IMR-90 (cell line): ENCODE measurements around the gene GRAMD1A. TPM values are rescaled to one million over a fixed set of nuclear protein-coding genes. Genes with fewer than 3 reads are reported as not detected.

ENCODE experiments used
- ATAC-seq: fragments of 200-7000 bp; cut with Tn5 transposase; 2 replicates; pipeline ENCODE4 v1.9.1; 2020; ENCODE audit warnings: low read depth, mild to moderate bottlenecking, moderate library complexity
- BruUV-seq: library from RNA; stranded (reverse); fragments of 400-500 nt; replicated peaks from 2 replicates; lab custom pipeline; 2021; lab: Mats Ljungman, UMichigan
- CTCF ChIA-PET: fragments of 300-600 bp; formaldehyde crosslinking; extraction: SDS; loops from one replicate; lab custom pipeline; 2021; ENCODE audit warnings: antibody characterized with exemption; lab: Yijun Ruan, JAX
- POLR2A ChIA-PET: fragments of 300-600 bp; sonication (Branson Sonifier 250); formaldehyde crosslinking; loops from one replicate; lab custom pipeline; 2022; ENCODE audit warnings: antibody characterized with exemption; ENCODE audit not compliant: unreplicated experiment; lab: Charles Lee
- DNase-seq: peaks from one replicate; pipeline ENCODE4 v3.0.0; 2013
- H2AFZ ChIP-seq: replicated peaks from 2 replicates; pipeline ENCODE3; 2013; ENCODE audit warnings: low read length, mild to moderate bottlenecking; ENCODE audit not compliant: poor library complexity
- H2AK5ac ChIP-seq: 2 replicates; pipeline ENCODE4 v1.6.1; 2013; ENCODE audit warnings: low read depth, low read length, inconsistent platforms
- H2AK9ac ChIP-seq: replicated peaks from 2 replicates; pipeline ENCODE3; 2013; ENCODE audit warnings: mild to moderate bottlenecking, low read depth, low read length, moderate library complexity; ENCODE audit not compliant: poor library complexity
- H2BK120ac ChIP-seq: 2 replicates; pipeline ENCODE4 v1.6.1; 2013; ENCODE audit warnings: low read depth, low read length, inconsistent platforms
- H2BK15ac ChIP-seq: 3 replicates; pipeline ENCODE4 v1.6.1; 2013; ENCODE audit warnings: low read depth, low read length, inconsistent platforms
- H2BK20ac ChIP-seq: 2 replicates; pipeline ENCODE4 v1.6.1; 2013; ENCODE audit warnings: low read depth, mild to moderate bottlenecking, inconsistent platforms, low read length, moderate library complexity
- H2BK5ac ChIP-seq: 2 replicates; pipeline ENCODE4 v1.6.1; 2013; ENCODE audit warnings: mild to moderate bottlenecking, low read depth, low read length, inconsistent platforms; ENCODE audit not compliant: poor library complexity, severe bottlenecking
- H3K14ac ChIP-seq: replicated peaks from 2 replicates; pipeline ENCODE4 v1.6.1; 2013; ENCODE audit warnings: low read depth, low read length, inconsistent platforms
- H3K18ac ChIP-seq: 2 replicates; pipeline ENCODE4 v1.6.1; 2013; ENCODE audit warnings: low read depth, low read length, control low read depth
- H3K23ac ChIP-seq: 2 replicates; pipeline ENCODE4 v1.6.1; 2013; ENCODE audit warnings: low read depth, low read length, inconsistent platforms
- H3K27ac ChIP-seq: 2 replicates; pipeline ENCODE4 v1.5.1; 2013; ENCODE audit warnings: mild to moderate bottlenecking, control low read depth, low read length; ENCODE audit not compliant: insufficient read depth
- H3K27me3 ChIP-seq: 2 replicates; pipeline ENCODE4 v1.6.1; 2013; ENCODE audit warnings: low read length; ENCODE audit not compliant: control insufficient read depth, insufficient read depth
- H3K36me3 ChIP-seq: 2 replicates; pipeline ENCODE4 v1.6.1; 2013; ENCODE audit warnings: low read length, mixed read lengths; ENCODE audit not compliant: control insufficient read depth, insufficient read depth
- H3K4ac ChIP-seq: 2 replicates; pipeline ENCODE4 v1.6.1; 2013; ENCODE audit warnings: low read depth, low read length, inconsistent platforms
- H3K4me1 ChIP-seq: 2 replicates; pipeline ENCODE4 v1.6.1; 2013; ENCODE audit warnings: low read length, mixed read lengths; ENCODE audit not compliant: control insufficient read depth, insufficient read depth
- H3K4me2 ChIP-seq: 2 replicates; pipeline ENCODE4 v1.6.1; 2013; ENCODE audit warnings: low read depth, mild to moderate bottlenecking, control low read depth, low read length, moderate library complexity
- H3K4me3 ChIP-seq: 2 replicates; pipeline ENCODE4 v1.5.1; 2013; ENCODE audit warnings: low read depth, mild to moderate bottlenecking, control low read depth, low read length, moderate library complexity; ENCODE audit not compliant: insufficient read depth
- H3K56ac ChIP-seq: 2 replicates; pipeline ENCODE4 v1.6.1; 2013; ENCODE audit warnings: low read length, inconsistent platforms; ENCODE audit not compliant: insufficient read depth; ENCODE audit errors: extremely low read depth
- H3K79me1 ChIP-seq, 2 experiments: 2 replicates each; pipeline ENCODE4 v1.6.1; 2013; ENCODE audit warnings: low read length in 2 of 2, inconsistent platforms in 1 of 2, low read depth in 1 of 2
- H3K9ac ChIP-seq: 2 replicates; pipeline ENCODE4 v1.6.1; 2013; ENCODE audit warnings: low read depth, low read length, control low read depth
- H3K9me1 ChIP-seq: 2 replicates; pipeline ENCODE4 v1.6.1; 2013; ENCODE audit warnings: low read length, inconsistent platforms; ENCODE audit not compliant: insufficient read depth
- H3K9me3 ChIP-seq: 2 replicates; pipeline ENCODE4 v1.6.1; 2013; ENCODE audit warnings: low read length; ENCODE audit not compliant: control insufficient read depth, insufficient read depth
- H4K20me1 ChIP-seq: 2 replicates; pipeline ENCODE4 v1.6.1; 2013; ENCODE audit warnings: low read length, inconsistent platforms; ENCODE audit not compliant: insufficient read depth
- H4K5ac ChIP-seq: 2 replicates; pipeline ENCODE4 v1.6.1; 2013; ENCODE audit warnings: mild to moderate bottlenecking, low read depth, low read length, control low read depth
- H4K8ac ChIP-seq, 2 experiments: 2 replicates each; pipeline ENCODE4 v1.6.1; 2013; ENCODE audit warnings: low read depth in 2 of 2, low read length in 2 of 2, control low read depth in 1 of 2, inconsistent platforms in 1 of 2
- H4K91ac ChIP-seq: 2 replicates; pipeline ENCODE4 v1.6.1; 2013; ENCODE audit warnings: low read depth, low read length, inconsistent platforms; ENCODE audit not compliant: insufficient read depth
- FOS ChIP-seq: fragments of 150-350 bp; IDR thresholded peaks from 2 replicates; pipeline ENCODE4 v1.6.1; 2016; ENCODE audit warnings: low read depth, low read length
- NFE2L2 ChIP-seq: fragments of 150-350 bp; IDR thresholded peaks from 2 replicates; pipeline ENCODE4 v1.6.1; 2016; ENCODE audit warnings: low read depth, mild to moderate bottlenecking, low read length
- WGBS, 2 experiments: methylation state at CpG; one replicate each; pipeline versions ENCODE4 v1.1.5 to v1.1.7; 2013; ENCODE audit warnings: missing lambda C conversion rate in 2 of 2; ENCODE audit not compliant: insufficient read length in 1 of 2; ENCODE audit errors: extremely low coverage in 2 of 2; 5-methylcytosine and 5-hydroxymethylcytosine counted together
- dilution Hi-C: fragments of 300-500 bp; cut with HindIII; formaldehyde crosslinking; loops from one replicate; pipeline ENCODE4 v1.14.3; 2018; ENCODE audit warnings: low sequenced_read_pairs; ENCODE audit not compliant: unreplicated experiment
- in situ Hi-C: fragments of 300-500 bp; cut with MboI; formaldehyde crosslinking; loops from 3 replicates; pipeline ENCODE4 v1.14.3; 2019; ENCODE audit warnings: low sequenced_read_pairs, inconsistent platforms, mixed read lengths
- intact Hi-C: fragments of 100-400 bp; cut with micrococcal nuclease; formaldehyde crosslinking; loops from 2 replicates; pipeline ENCODE4 v1.10.0; 2022
- polyA plus RNA-seq, 3 experiments: library from polyadenylated mRNA; depleted of rRNA; stranded (reverse); fragments of >200 nt; gene quantifications; 2 replicates each; pipeline ENCODE4 v1.2.3, GENCODE V29; 2012; ENCODE audit warnings: low replicate concordance in 1 of 3
- total RNA-seq: library from RNA; depleted of rRNA; stranded (reverse); fragments of >200 nt; gene quantifications from 2 replicates; pipeline ENCODE4 v1.2.3, GENCODE V29; 2012
- TF ChIP-seq, protein P1 (sequence below): conservative IDR thresholded peaks from 2 replicates; pipeline ENCODE4 v1.5.1; 2012; ENCODE audit warnings: mild to moderate bottlenecking, low read depth, low read length, improper control_type of control experiment

The GRAMD1A gene
- total and polyA plus RNA-seq, 2 of the 4 experiments (the other 2 are of a cell fraction), result 11.1 to 63.0 TPM

DNA sequence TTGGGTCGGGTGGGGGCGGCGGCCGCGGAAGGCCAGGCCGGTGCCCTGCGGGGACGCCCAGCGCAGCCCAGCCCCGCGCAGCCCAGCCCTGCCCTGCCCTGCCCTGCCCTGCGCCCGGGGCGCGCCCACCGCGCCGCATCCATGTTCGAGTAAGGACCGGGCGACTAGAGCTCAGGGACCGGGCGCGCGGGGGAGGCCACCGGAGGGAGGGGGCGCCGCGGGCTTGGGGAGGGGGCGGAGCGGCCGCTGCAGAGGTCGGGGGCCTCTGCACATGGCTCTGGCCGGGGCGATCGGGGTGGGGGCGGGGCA is 169 bp downstream of the GRAMD1A start:
- Histone ChIP-seq H4K5ac (no peak overlapping the region), H3K27ac (peak overlapping the region; percentile 92; the same call in 1 of the 2 replicates), H4K20me1 (peaks cover 38% of the 10 kb centered on the region), H2BK15ac (no peak overlapping the region), H3K4ac (no peak overlapping the region), H3K18ac (no peak overlapping the region), H2AK5ac (no peak overlapping the region), H3K23ac (no peak overlapping the region), H4K91ac (no peak overlapping the region), H3K4me3 (peak overlapping the region; percentile 96), H2BK120ac (no peak overlapping the region), H2AK9ac (peak overlapping the region; percentile 95), H2BK5ac (peak overlapping the region; percentile 75), H2AFZ (peak overlapping the region; percentile 91), H3K4me2 (no peak overlapping the region), H3K56ac (no peak overlapping the region), H3K9me3 (no peaks in the 10 kb centered on the region), H3K14ac (no peak overlapping the region), H3K27me3 (no peaks in the 10 kb centered on the region), H3K4me1 (peaks cover 14% of the 10 kb centered on the region), H3K79me1 (peaks cover 18 to 53% of the 10 kb centered on the region in 2 experiments), H3K36me3 (peaks cover 9% of the 10 kb centered on the region), H3K9ac (no peak overlapping the region), H2BK20ac (no peak overlapping the region), H3K9me1 (peaks cover 20% of the 10 kb centered on the region), H4K8ac (no peak overlapping the region; a peak in 1 of 4 replicates)
- in situ Hi-C loops (no loop called here), intact Hi-C loops (no loop called here), dilution Hi-C loops (no loop called here)
- ChIA-PET CTCF (interaction anchor here (1.0 kb wide), 1 partner anchor 44 kb away, joined by 3 read pairs; no protein-coding TSS in a partner anchor), POLR2A (no interaction called here)
- ATAC-seq (no peak), DNase-seq (no peak)
- WGBS, 2 experiments, result 0% methylated on average over 16 of the region's 37 CpGs; no CpG with 5 or more reads in 1 of the 2 experiments
- TF ChIP-seq NFE2L2 (no peak), FOS (no peak)
- TF ChIP-seq, protein P1, sequence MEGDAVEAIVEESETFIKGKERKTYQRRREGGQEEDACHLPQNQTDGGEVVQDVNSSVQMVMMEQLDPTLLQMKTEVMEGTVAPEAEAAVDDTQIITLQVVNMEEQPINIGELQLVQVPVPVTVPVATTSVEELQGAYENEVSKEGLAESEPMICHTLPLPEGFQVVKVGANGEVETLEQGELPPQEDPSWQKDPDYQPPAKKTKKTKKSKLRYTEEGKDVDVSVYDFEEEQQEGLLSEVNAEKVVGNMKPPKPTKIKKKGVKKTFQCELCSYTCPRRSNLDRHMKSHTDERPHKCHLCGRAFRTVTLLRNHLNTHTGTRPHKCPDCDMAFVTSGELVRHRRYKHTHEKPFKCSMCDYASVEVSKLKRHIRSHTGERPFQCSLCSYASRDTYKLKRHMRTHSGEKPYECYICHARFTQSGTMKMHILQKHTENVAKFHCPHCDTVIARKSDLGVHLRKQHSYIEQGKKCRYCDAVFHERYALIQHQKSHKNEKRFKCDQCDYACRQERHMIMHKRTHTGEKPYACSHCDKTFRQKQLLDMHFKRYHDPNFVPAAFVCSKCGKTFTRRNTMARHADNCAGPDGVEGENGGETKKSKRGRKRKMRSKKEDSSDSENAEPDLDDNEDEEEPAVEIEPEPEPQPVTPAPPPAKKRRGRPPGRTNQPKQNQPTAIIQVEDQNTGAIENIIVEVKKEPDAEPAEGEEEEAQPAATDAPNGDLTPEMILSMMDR, result no peak
- BruUV-seq, result no TSS peak
